ENCODE data around the gene NTRK1.
A peak's percentile ranks its signal among the peaks of the same experiment; 100 is the strongest.

Gene NTRK1

DNA sequence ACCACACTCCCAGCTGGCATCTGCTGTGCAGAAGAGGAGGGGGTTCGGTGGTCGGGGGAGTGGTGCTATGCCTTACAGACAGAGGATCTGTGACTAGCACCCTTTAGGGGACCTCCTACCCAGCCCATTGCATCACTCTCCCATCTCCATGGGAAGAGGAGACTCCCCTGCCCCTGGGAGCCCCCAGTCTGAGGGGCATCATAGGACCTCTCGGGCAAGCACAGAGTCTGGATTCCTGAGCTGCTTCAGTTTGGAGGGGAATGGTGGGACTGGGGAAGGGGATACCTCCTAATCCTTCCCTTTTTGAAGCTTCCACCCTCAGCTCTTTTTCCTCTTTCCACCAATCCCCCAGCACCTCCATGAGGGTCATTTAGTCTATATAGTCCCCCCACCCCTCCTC, 3.1 kb upstream of the NTRK1 start:
- no peak overlapping the region for H3K4me3 ChIP-seq (ENCODE audit: low read depth, low read length)
- TF ChIP-seq ZNF37A (tag by site-specific recombination; IDR thresholded peaks at IDR 0.05) (no peak), ZNF660 (tag by site-specific recombination; IDR thresholded peaks at IDR 0.05) (no peak), ZNF521 (tag by site-specific recombination; IDR thresholded peaks at IDR 0.05) (no peak), ZNF596 (tag by site-specific recombination; IDR thresholded peaks at IDR 0.05) (no peak), ZNF223 (tag by site-specific recombination; IDR thresholded peaks at IDR 0.05) (no peak), MEIS1 (CRISPR knock-in tag; IDR thresholded peaks at IDR 0.05; ENCODE audit: borderline replicate concordance) (no peak)
- TF ChIP-seq, protein P1, sequence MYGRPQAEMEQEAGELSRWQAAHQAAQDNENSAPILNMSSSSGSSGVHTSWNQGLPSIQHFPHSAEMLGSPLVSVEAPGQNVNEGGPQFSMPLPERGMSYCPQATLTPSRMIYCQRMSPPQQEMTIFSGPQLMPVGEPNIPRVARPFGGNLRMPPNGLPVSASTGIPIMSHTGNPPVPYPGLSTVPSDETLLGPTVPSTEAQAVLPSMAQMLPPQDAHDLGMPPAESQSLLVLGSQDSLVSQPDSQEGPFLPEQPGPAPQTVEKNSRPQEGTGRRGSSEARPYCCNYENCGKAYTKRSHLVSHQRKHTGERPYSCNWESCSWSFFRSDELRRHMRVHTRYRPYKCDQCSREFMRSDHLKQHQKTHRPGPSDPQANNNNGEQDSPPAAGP (tag by site-specific recombination; IDR thresholded peaks at IDR 0.05), result no peak
- H3K36me3 ChIP-seq (ENCODE audit: control insufficient read depth in 2 of 2, insufficient read depth in 1 of 2, low read length in 2 of 2), result no peaks in the 10 kb centered on the region
- no peaks in the 10 kb centered on the region for H3K9me3 ChIP-seq (ENCODE audit: control insufficient read depth, insufficient read depth, low read depth, low read length)
- H3K4me1 ChIP-seq (ENCODE audit: control insufficient read depth, insufficient read depth, low read length), result peaks cover 2% of the 10 kb centered on the region; the same call in 1 of the 2 replicates
- POLR2A ChIA-PET, result no interaction called here
- CTCF ChIA-PET, result interaction anchor here (0.7 to 7.6 kb wide), 13 partner anchors 8 to 170 kb away, joined by 3 to 129 read pairs (median 4); partner anchors contain the start of genes ISG20L2 and METTL25B
- H3K27ac ChIP-seq (ENCODE audit: extremely low read depth, low read depth, low read length), result no peak overlapping the region

DNA sequence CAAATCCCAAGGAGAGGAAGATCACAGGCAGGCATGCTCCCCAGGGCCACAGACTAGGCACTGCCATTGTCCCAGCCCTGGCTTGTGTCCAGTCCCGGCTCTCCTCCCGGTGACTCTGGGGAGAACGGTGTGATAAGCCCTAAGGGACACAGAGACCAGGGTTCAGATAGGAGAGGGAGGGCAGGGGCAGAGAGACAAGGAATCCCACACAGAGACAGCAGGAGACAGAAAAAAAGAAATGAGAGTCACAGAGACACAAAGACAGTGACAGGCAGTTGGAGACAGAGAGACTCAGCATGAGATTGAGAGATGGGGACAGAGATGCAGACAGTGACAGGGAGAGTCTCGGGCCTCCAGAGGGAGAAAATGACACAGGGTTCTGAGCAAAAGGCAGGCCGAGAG, 2.1 kb upstream of the NTRK1 start:
- no peaks in the 10 kb centered on the region for H3K36me3 ChIP-seq (ENCODE audit: control insufficient read depth in 2 of 2, insufficient read depth in 1 of 2, low read length in 2 of 2)
- ChIA-PET POLR2A (no interaction called here), CTCF (interaction anchor here (0.6 to 7.6 kb wide), 12 partner anchors 9 to 169 kb away, joined by 3 to 129 read pairs (median 7); partner anchors contain the start of genes ISG20L2 and METTL25B)
- no peak overlapping the region for H3K4me3 ChIP-seq (ENCODE audit: low read depth, low read length)
- H3K27ac ChIP-seq (ENCODE audit: extremely low read depth, low read depth, low read length), result no peak overlapping the region
- peaks cover 2% of the 10 kb centered on the region; the same call in 1 of the 2 replicates for H3K4me1 ChIP-seq (ENCODE audit: control insufficient read depth, insufficient read depth, low read length)
- peak; percentile 49 for TF ChIP-seq ZIC2 (tag by site-specific recombination; IDR thresholded peaks at IDR 0.05)
- TF ChIP-seq ZNF629 (tag by site-specific recombination; IDR thresholded peaks at IDR 0.05), result no peak
- TF ChIP-seq ZNF157 (tag by site-specific recombination; IDR thresholded peaks at IDR 0.05), result no peak
- TF ChIP-seq ZNF544 (tag by site-specific recombination; IDR thresholded peaks at IDR 0.05), result no peak
- TF ChIP-seq ZBTB48 (tag by site-specific recombination; IDR thresholded peaks at IDR 0.05), result peak; percentile 63
- TF ChIP-seq, protein P2, sequence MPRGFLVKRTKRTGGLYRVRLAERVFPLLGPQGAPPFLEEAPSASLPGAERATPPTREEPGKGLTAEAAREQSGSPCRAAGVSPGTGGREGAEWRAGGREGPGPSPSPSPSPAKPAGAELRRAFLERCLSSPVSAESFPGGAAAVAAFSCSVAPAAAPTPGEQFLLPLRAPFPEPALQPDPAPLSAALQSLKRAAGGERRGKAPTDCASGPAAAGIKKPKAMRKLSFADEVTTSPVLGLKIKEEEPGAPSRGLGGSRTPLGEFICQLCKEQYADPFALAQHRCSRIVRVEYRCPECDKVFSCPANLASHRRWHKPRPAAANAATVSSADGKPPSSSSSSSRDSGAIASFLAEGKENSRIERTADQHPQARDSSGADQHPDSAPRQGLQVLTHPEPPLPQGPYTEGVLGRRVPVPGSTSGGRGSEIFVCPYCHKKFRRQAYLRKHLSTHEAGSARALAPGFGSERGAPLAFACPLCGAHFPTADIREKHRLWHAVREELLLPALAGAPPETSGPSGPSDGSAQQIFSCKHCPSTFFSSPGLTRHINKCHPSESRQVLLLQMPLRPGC (tag by site-specific recombination; IDR thresholded peaks at IDR 0.05), result no peak
- TF ChIP-seq, protein P3, sequence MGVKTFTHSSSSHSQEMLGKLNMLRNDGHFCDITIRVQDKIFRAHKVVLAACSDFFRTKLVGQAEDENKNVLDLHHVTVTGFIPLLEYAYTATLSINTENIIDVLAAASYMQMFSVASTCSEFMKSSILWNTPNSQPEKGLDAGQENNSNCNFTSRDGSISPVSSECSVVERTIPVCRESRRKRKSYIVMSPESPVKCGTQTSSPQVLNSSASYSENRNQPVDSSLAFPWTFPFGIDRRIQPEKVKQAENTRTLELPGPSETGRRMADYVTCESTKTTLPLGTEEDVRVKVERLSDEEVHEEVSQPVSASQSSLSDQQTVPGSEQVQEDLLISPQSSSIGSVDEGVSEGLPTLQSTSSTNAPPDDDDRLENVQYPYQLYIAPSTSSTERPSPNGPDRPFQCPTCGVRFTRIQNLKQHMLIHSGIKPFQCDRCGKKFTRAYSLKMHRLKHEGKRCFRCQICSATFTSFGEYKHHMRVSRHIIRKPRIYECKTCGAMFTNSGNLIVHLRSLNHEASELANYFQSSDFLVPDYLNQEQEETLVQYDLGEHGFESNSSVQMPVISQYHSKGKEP (tag by site-specific recombination; IDR thresholded peaks at IDR 0.05), result no peak
- no peak for TF ChIP-seq ZNF530 (tag by site-specific recombination; IDR thresholded peaks at IDR 0.05; ENCODE audit: low read depth)
- TF ChIP-seq PRDM1 (tag by site-specific recombination; IDR thresholded peaks at IDR 0.05), result no peak
- TF ChIP-seq, protein P4, sequence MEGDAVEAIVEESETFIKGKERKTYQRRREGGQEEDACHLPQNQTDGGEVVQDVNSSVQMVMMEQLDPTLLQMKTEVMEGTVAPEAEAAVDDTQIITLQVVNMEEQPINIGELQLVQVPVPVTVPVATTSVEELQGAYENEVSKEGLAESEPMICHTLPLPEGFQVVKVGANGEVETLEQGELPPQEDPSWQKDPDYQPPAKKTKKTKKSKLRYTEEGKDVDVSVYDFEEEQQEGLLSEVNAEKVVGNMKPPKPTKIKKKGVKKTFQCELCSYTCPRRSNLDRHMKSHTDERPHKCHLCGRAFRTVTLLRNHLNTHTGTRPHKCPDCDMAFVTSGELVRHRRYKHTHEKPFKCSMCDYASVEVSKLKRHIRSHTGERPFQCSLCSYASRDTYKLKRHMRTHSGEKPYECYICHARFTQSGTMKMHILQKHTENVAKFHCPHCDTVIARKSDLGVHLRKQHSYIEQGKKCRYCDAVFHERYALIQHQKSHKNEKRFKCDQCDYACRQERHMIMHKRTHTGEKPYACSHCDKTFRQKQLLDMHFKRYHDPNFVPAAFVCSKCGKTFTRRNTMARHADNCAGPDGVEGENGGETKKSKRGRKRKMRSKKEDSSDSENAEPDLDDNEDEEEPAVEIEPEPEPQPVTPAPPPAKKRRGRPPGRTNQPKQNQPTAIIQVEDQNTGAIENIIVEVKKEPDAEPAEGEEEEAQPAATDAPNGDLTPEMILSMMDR (tag by site-specific recombination; IDR thresholded peaks at IDR 0.05), result no peak
- TF ChIP-seq ZNF621 (tag by site-specific recombination; IDR thresholded peaks at IDR 0.05), result no peak
- TF ChIP-seq GLIS1 (tag by site-specific recombination; IDR thresholded peaks at IDR 0.05), result 0 out of 2 replicates have a peak, but pooled peaks have one; percentile 8
- H3K9me3 ChIP-seq (ENCODE audit: control insufficient read depth, insufficient read depth, low read depth, low read length), result no peaks in the 10 kb centered on the region

Data from HEK293 (cell line).